ENCODE measurements around the gene NHERF1. TPM values are rescaled to one million over a fixed set of nuclear protein-coding genes. Genes with fewer than 3 reads are reported as not detected.

NHERF1 gene
- polyA plus RNA-seq, 1 donor (not counting 4 experiments of a cell fraction or from before 2014, with no cell fraction given) = 45.6 TPM

DNA sequence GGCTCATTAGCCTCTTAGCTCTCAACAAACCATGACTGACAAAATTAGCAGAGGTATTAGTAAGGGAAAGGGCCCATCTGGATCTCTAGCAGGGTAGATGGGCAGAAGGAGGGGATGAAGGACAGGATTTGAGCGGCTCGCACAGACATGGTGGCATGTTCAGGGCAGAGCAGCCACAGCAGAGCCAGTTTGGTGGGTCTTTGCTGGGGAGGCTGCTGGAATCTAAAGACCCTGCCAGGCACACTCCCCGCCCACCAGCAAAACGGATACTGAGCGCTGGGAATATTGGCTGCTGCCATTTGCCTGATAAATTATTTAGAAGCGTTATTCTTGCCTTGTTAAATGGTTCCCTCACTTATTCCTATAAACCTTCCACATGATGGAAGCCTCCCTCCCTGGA is 48.4 kb downstream of the NHERF1 start:
- no peak overlapping the region for H3K9ac ChIP-seq (ENCODE audit: control insufficient read depth, extremely low read depth, insufficient read depth, low read length)
- no peak overlapping the region for H3K4me2 ChIP-seq (ENCODE audit: control insufficient read depth, extremely low read depth, insufficient read depth, low read depth, low read length)
- no peak overlapping the region for H3K4me3 ChIP-seq (ENCODE audit: control insufficient read depth in 2 of 3, extremely low read depth in 1 of 3, insufficient read depth in 2 of 3, low read depth in 1 of 3, low read length in 3 of 3)
- H3K9me3 ChIP-seq (ENCODE audit: control insufficient read depth, low read depth, low read length) = no peaks in the 10 kb centered on the region
- H3K27me3 ChIP-seq (ENCODE audit: control insufficient read depth, extremely low read depth, insufficient read depth, low read length) = no peaks in the 10 kb centered on the region
- TF ChIP-seq EZH2 (IDR thresholded peaks at IDR 0.05; ENCODE audit: low read length) = no peak
- TF ChIP-seq, protein P1, sequence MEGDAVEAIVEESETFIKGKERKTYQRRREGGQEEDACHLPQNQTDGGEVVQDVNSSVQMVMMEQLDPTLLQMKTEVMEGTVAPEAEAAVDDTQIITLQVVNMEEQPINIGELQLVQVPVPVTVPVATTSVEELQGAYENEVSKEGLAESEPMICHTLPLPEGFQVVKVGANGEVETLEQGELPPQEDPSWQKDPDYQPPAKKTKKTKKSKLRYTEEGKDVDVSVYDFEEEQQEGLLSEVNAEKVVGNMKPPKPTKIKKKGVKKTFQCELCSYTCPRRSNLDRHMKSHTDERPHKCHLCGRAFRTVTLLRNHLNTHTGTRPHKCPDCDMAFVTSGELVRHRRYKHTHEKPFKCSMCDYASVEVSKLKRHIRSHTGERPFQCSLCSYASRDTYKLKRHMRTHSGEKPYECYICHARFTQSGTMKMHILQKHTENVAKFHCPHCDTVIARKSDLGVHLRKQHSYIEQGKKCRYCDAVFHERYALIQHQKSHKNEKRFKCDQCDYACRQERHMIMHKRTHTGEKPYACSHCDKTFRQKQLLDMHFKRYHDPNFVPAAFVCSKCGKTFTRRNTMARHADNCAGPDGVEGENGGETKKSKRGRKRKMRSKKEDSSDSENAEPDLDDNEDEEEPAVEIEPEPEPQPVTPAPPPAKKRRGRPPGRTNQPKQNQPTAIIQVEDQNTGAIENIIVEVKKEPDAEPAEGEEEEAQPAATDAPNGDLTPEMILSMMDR (optimal IDR thresholded peaks at IDR 0.05 in 1 of 3, IDR thresholded peaks at IDR 0.05 in 1 of 3, conservative IDR thresholded peaks at IDR 0.05 in 1 of 3; ENCODE audit: extremely low read depth in 1 of 3, insufficient read depth in 2 of 3, low read length in 3 of 3) = no peak
- H3K9me1 ChIP-seq (ENCODE audit: control insufficient read depth, extremely low read depth, insufficient read depth, low read length) = no peaks in the 10 kb centered on the region
- no peak for FAIRE-seq
- peaks cover 17 to 42% of the 10 kb centered on the region in 2 experiments for H3K36me3 ChIP-seq (ENCODE audit: control insufficient read depth in 2 of 2, extremely low read depth in 1 of 2, insufficient read depth in 2 of 2, low read length in 2 of 2)
- no peaks in the 10 kb centered on the region for H3K79me2 ChIP-seq (ENCODE audit: control insufficient read depth, insufficient read depth, low read length)
- dilution Hi-C loops (cut with MboI; ENCODE audit: extremely low pct_ligation_motif_present, low sequenced_read_pairs) = no loop called here
- no peak for DNase-seq (ENCODE audit: low read depth, low spot score)
- no peaks in the 10 kb centered on the region for H3K4me1 ChIP-seq (ENCODE audit: control insufficient read depth, extremely low read depth, insufficient read depth, low read length)
- no peaks in the 10 kb centered on the region for H4K20me1 ChIP-seq (ENCODE audit: control insufficient read depth, extremely low read depth, insufficient read depth, low read length)
- H2AFZ ChIP-seq (ENCODE audit: control insufficient read depth, low read length) = no peak overlapping the region
- H3K27ac ChIP-seq (ENCODE audit: control insufficient read depth, insufficient read depth, low read length) = no peak overlapping the region

DNA sequence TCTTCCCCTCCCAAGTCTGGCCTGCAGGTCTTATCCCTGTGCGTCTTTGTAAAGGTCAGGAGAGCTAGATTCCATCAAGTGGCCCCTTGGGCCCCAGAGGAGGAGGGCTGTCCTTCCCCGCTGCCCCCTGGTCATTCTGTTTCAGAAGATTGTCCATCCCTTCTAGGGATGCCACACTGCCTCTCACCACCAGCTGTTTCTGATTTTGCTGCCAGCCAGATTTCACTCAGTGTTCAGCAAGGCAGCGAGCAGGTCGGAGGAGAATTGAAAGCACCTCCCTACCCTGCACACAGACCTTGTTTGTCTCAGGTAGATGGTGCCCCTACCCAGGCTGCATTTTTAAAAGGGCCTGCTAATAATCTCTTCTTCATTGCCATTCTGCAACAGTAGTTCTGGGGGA is 49.4 kb downstream of the NHERF1 start:
- TF ChIP-seq, protein P1 (optimal IDR thresholded peaks at IDR 0.05 in 1 of 3, IDR thresholded peaks at IDR 0.05 in 1 of 3, conservative IDR thresholded peaks at IDR 0.05 in 1 of 3; ENCODE audit: extremely low read depth in 1 of 3, insufficient read depth in 2 of 3, low read length in 3 of 3) = no peak
- no peak for TF ChIP-seq EZH2 (IDR thresholded peaks at IDR 0.05; ENCODE audit: low read length)
- H3K4me1 ChIP-seq (ENCODE audit: control insufficient read depth, extremely low read depth, insufficient read depth, low read length) = no peaks in the 10 kb centered on the region
- no peaks in the 10 kb centered on the region for H3K27me3 ChIP-seq (ENCODE audit: control insufficient read depth, extremely low read depth, insufficient read depth, low read length)
- no peak overlapping the region for H3K4me3 ChIP-seq (ENCODE audit: control insufficient read depth in 2 of 3, extremely low read depth in 1 of 3, insufficient read depth in 2 of 3, low read depth in 1 of 3, low read length in 3 of 3)
- no peak for DNase-seq (ENCODE audit: low read depth, low spot score)
- peaks cover 17 to 39% of the 10 kb centered on the region in 2 experiments for H3K36me3 ChIP-seq (ENCODE audit: control insufficient read depth in 2 of 2, extremely low read depth in 1 of 2, insufficient read depth in 2 of 2, low read length in 2 of 2)
- H3K9me1 ChIP-seq (ENCODE audit: control insufficient read depth, extremely low read depth, insufficient read depth, low read length) = no peaks in the 10 kb centered on the region
- no peak overlapping the region for H3K4me2 ChIP-seq (ENCODE audit: control insufficient read depth, extremely low read depth, insufficient read depth, low read depth, low read length)
- H4K20me1 ChIP-seq (ENCODE audit: control insufficient read depth, extremely low read depth, insufficient read depth, low read length) = no peaks in the 10 kb centered on the region
- no peaks in the 10 kb centered on the region for H3K79me2 ChIP-seq (ENCODE audit: control insufficient read depth, insufficient read depth, low read length)
- no peak overlapping the region for H3K27ac ChIP-seq (ENCODE audit: control insufficient read depth, insufficient read depth, low read length)
- H2AFZ ChIP-seq (ENCODE audit: control insufficient read depth, low read length) = no peak overlapping the region
- FAIRE-seq = no peak
- H3K9ac ChIP-seq (ENCODE audit: control insufficient read depth, extremely low read depth, insufficient read depth, low read length) = no peak overlapping the region
- no peaks in the 10 kb centered on the region for H3K9me3 ChIP-seq (ENCODE audit: control insufficient read depth, low read depth, low read length)
- dilution Hi-C loops (cut with MboI; ENCODE audit: extremely low pct_ligation_motif_present, low sequenced_read_pairs) = no loop called here
